Upper lobe of left lung (tissue), 4 donors: ENCODE data around the gene SKA3.

Experiments used
- EP300 ChIP-seq, 4 donors: sonication (generic); formaldehyde crosslinking; IDR thresholded peaks; one replicate each; pipeline ENCODE4 v1.5.1; 2017; ENCODE audit warnings: antibody characterized with exemption in 4 of 4, control low read depth in 2 of 4
- POLR2A ChIP-seq, 4 donors: fragments of 450-650 bp; IDR thresholded peaks; one replicate each; pipeline ENCODE4 v1.5.1; 2016 to 2017; ENCODE audit warnings: antibody characterized with exemption in 4 of 4, mild to moderate bottlenecking in 2 of 4
- POLR2AphosphoS5 ChIP-seq, 2 donors: sonication (generic); formaldehyde crosslinking; IDR thresholded peaks; one replicate each; pipeline ENCODE4 v1.5.1; 2017; ENCODE audit warnings: antibody characterized with exemption in 2 of 2
- TF ChIP-seq, protein P1 (sequence below), 6 experiments: fragments of 450-650 bp in 4 of 6; fragments of 200-600 bp in 2 of 6; sonication (generic) in 2 of 6; IDR thresholded peaks; one replicate each; pipeline ENCODE4 v1.5.1; 2016 to 2019; ENCODE audit warnings: antibody characterized with exemption in 6 of 6

DNA sequence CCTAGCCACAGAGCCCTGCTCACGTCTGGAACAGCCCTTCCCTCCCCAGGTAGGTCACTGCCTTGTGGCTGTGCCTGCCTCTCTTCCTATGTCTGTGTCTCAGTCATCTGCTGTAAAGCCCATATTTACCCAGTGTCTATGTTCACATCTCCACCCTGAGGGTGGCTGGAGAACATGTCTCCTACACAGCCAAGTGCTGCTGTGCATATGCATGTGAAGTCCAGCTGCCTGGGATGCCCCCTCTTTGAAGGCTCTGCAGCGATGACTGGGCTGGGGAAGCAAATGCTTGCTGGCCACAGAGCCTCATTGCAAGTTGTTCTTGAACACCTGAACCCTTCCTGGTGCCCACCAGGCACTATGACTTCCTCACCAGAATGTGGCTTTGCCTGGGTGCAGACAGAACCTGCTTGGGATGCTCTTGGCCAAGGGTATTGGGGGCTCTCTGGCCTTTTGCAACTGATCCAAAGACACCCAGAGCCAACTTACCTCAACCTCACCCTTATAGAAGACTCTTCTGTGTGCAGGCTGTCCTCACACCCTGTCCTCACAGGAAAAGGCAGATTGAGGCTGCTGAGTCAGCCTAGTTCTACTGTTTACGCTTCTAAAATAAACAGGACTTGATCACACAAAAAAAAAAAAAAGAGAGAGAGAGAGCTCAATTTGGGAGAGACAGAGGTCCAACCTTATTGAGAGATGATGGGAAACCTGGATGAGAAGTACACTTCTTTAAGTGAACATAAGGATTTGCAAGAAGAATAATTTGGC, 26.6 kb upstream of the SKA3 start:
- TF ChIP-seq, protein P1, sequence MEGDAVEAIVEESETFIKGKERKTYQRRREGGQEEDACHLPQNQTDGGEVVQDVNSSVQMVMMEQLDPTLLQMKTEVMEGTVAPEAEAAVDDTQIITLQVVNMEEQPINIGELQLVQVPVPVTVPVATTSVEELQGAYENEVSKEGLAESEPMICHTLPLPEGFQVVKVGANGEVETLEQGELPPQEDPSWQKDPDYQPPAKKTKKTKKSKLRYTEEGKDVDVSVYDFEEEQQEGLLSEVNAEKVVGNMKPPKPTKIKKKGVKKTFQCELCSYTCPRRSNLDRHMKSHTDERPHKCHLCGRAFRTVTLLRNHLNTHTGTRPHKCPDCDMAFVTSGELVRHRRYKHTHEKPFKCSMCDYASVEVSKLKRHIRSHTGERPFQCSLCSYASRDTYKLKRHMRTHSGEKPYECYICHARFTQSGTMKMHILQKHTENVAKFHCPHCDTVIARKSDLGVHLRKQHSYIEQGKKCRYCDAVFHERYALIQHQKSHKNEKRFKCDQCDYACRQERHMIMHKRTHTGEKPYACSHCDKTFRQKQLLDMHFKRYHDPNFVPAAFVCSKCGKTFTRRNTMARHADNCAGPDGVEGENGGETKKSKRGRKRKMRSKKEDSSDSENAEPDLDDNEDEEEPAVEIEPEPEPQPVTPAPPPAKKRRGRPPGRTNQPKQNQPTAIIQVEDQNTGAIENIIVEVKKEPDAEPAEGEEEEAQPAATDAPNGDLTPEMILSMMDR (IDR thresholded peaks at IDR 0.05), result no peak
- TF ChIP-seq EP300 (IDR thresholded peaks at IDR 0.05) (no peak), POLR2A (IDR thresholded peaks at IDR 0.05) (no peak), POLR2AphosphoS5 (IDR thresholded peaks at IDR 0.05) (no peak)
